Endothelial cell of umbilical vein (primary cell): ENCODE measurements around the gene COL19A1. TPM values are rescaled to one million over a fixed set of nuclear protein-coding genes. Genes with fewer than 3 reads are reported as not detected.

Source experiments
- BruUV-seq: library from RNA; stranded (reverse); fragments of 400-500 nt; replicated peaks from 2 replicates; lab custom pipeline; 2021; lab: Mats Ljungman, UMichigan
- CTCF ChIA-PET: fragments of 300-600, 350-600 bp; sonication (Branson Sonifier 250); formaldehyde crosslinking; loops from one replicate; lab custom pipeline; 2021; ENCODE audit warnings: antibody characterized with exemption, inconsistent platforms; lab: Charles Lee
- POLR2A ChIA-PET: fragments of 300-600, 350-600 bp; sonication (Branson Sonifier 250); formaldehyde crosslinking; loops from one replicate; lab custom pipeline; 2021; ENCODE audit warnings: antibody characterized with exemption, inconsistent platforms; lab: Charles Lee
- DNase-seq: peaks from one replicate; pipeline ENCODE4 v3.0.0-alpha.2; 2011; ENCODE audit warnings: low read depth, low spot score
- FAIRE-seq: peaks from 2 replicates; lab custom pipeline; 2011; peaks lifted over from hg19 to GRCh38; lab: Jason Lieb, UNC
- H2AFZ ChIP-seq: 2 replicates; pipeline ENCODE4 v1.6.0; 2012; ENCODE audit warnings: low read depth, low read length, control low read depth, inconsistent platforms
- H3K27ac ChIP-seq: 2 replicates; pipeline ENCODE4 v1.5.1; 2011; ENCODE audit warnings: low read depth, mild to moderate bottlenecking, control low read depth, low read length, moderate library complexity; ENCODE audit not compliant: insufficient read depth
- H3K27me3 ChIP-seq, 2 experiments: 2 replicates each; pipeline versions ENCODE4 v1.6.0 to v1.6.1; 2011; ENCODE audit warnings: low read length in 2 of 2, mixed read lengths in 1 of 2; ENCODE audit not compliant: control insufficient read depth in 2 of 2, insufficient read depth in 2 of 2
- H3K36me3 ChIP-seq, 2 experiments: 2 replicates in 1 of 2; 3 replicates in 1 of 2; pipeline ENCODE4 v1.5.1; 2011; ENCODE audit warnings: low read length in 2 of 2, mild to moderate bottlenecking in 1 of 2, moderate library complexity in 1 of 2; ENCODE audit not compliant: control insufficient read depth in 2 of 2, insufficient read depth in 2 of 2; ENCODE audit errors: extremely low read depth in 1 of 2
- H3K4me1 ChIP-seq: 3 replicates; pipeline ENCODE4 v1.5.1; 2011; ENCODE audit warnings: mild to moderate bottlenecking, low read length; ENCODE audit not compliant: control insufficient read depth, insufficient read depth; ENCODE audit errors: extremely low read depth
- H3K4me2 ChIP-seq: 2 replicates; pipeline ENCODE4 v1.6.1; 2011; ENCODE audit warnings: low read length, control low read depth, mixed read lengths; ENCODE audit not compliant: insufficient read depth
- H3K4me3 ChIP-seq, 3 experiments: fragments of 200-600 bp in 1 of 3; sonication (generic), shearing (Covaris generic) in 1 of 3; replicated peaks in 1 of 3; 2 replicates each; pipeline ENCODE4 v1.5.1; 2011 to 2016; ENCODE audit warnings: control low read depth in 3 of 3, low read length in 3 of 3, mild to moderate bottlenecking in 2 of 3, inconsistent platforms in 1 of 3, low read depth in 1 of 3, moderate library complexity in 1 of 3; ENCODE audit not compliant: insufficient read depth in 1 of 3
- H3K79me2 ChIP-seq: 2 replicates; pipeline ENCODE4 v1.6.0; 2012; ENCODE audit warnings: low read length, inconsistent platforms; ENCODE audit not compliant: control insufficient read depth, insufficient read depth
- H3K9ac ChIP-seq: replicated peaks from 2 replicates; pipeline ENCODE3; 2011; ENCODE audit warnings: low read length, control low read depth; ENCODE audit not compliant: insufficient read depth; ENCODE audit errors: extremely low read depth
- H3K9me1 ChIP-seq: replicated peaks from 3 replicates; pipeline ENCODE4 v1.6.0; 2011; ENCODE audit warnings: mild to moderate bottlenecking, low read length; ENCODE audit not compliant: control insufficient read depth, insufficient read depth; ENCODE audit errors: extremely low read depth
- H3K9me3 ChIP-seq: replicated peaks from 2 replicates; pipeline ENCODE4 v1.5.1; 2012; ENCODE audit warnings: low read length, inconsistent platforms; ENCODE audit not compliant: control insufficient read depth, insufficient read depth
- H4K20me1 ChIP-seq: replicated peaks from 2 replicates; pipeline ENCODE3; 2011; ENCODE audit warnings: mild to moderate bottlenecking, low read length; ENCODE audit not compliant: control insufficient read depth, insufficient read depth; ENCODE audit errors: extremely low read depth
- EZH2 ChIP-seq: IDR thresholded peaks from 2 replicates; pipeline ENCODE4 v1.6.1; 2012; ENCODE audit warnings: borderline replicate concordance, low read depth, mild to moderate bottlenecking, moderate library complexity, low read length, inconsistent platforms; ENCODE audit not compliant: severe bottlenecking
- FOS ChIP-seq: IDR thresholded peaks from 2 replicates; pipeline ENCODE4 v1.6.1; 2011; ENCODE audit warnings: mild to moderate bottlenecking, low read length, moderate library complexity, borderline replicate concordance; ENCODE audit not compliant: insufficient read depth
- GATA2 ChIP-seq: IDR thresholded peaks from 2 replicates; pipeline ENCODE4 v1.7.0; 2011; ENCODE audit warnings: low read depth, mild to moderate bottlenecking, moderate library complexity, mixed read lengths, low read length; ENCODE audit not compliant: insufficient read length, insufficient read depth
- JUN ChIP-seq: IDR thresholded peaks from 2 replicates; pipeline ENCODE4 v1.6.1; 2011; ENCODE audit warnings: borderline replicate concordance, low read depth; ENCODE audit not compliant: insufficient read length, insufficient read depth
- MAX ChIP-seq: IDR thresholded peaks from 2 replicates; pipeline ENCODE4 v1.6.1; 2011; ENCODE audit not compliant: insufficient read depth, insufficient read length
- MYC ChIP-seq: IDR thresholded peaks from one replicate; pipeline ENCODE4 v1.6.1; 2011; ENCODE audit warnings: mild to moderate bottlenecking, low read depth, low read length
- POLR2A ChIP-seq: IDR thresholded peaks from 2 replicates; pipeline ENCODE4 v1.6.1; 2012; ENCODE audit warnings: low read depth, mild to moderate bottlenecking, control low read depth, low read length
- POLR2AphosphoS5 ChIP-seq: IDR thresholded peaks from 2 replicates; pipeline ENCODE4 v1.6.1; 2012; ENCODE audit warnings: low read depth, mild to moderate bottlenecking, control low read depth, low read length, moderate library complexity; ENCODE audit not compliant: insufficient read depth
- dilution Hi-C: fragments of 300-500 bp; cut with MboI; formaldehyde crosslinking; loops from one replicate; pipeline ENCODE4 v1.15.0; 2019; ENCODE audit warnings: low sequenced_read_pairs; ENCODE audit not compliant: extremely low pct_ligation_motif_present
- intact Hi-C: fragments of 100-400 bp; cut with micrococcal nuclease; formaldehyde crosslinking; loops from one replicate; pipeline ENCODE4 v1.10.0; 2022
- polyA plus RNA-seq, 4 experiments: library from polyadenylated mRNA; depleted of rRNA in 3 of 4; stranded (reverse) in 3 of 4; unstranded in 1 of 4; fragments of >200 nt; gene quantifications; 2 replicates each; pipeline versions ENCODE4 v1.2.1 to v1.2.3, GENCODE V29; 2011 to 2012; ENCODE audit warnings: missing spikeins in 1 of 4
- total RNA-seq: library from RNA; stranded (reverse); gene quantifications from 2 replicates; pipeline ENCODE4 v1.2.3, GENCODE V29; 2021
- TF ChIP-seq, protein P1 (sequence below), 2 donors: IDR thresholded peaks; 1 replicate in 1 of 2; 2 replicates in 1 of 2; pipeline ENCODE4 v1.5.1; 2011; ENCODE audit warnings: low read length in 2 of 2, mild to moderate bottlenecking in 2 of 2, moderate library complexity in 2 of 2, control low read depth in 1 of 2, inconsistent platforms in 1 of 2, low read depth in 1 of 2; ENCODE audit not compliant: insufficient read depth in 1 of 2; ENCODE audit errors: extremely low read depth in 1 of 2

COL19A1 gene
- total and polyA plus RNA-seq, 2 donors (not counting 3 experiments of a cell fraction or from before 2014, with no cell fraction given): not detected

DNA sequence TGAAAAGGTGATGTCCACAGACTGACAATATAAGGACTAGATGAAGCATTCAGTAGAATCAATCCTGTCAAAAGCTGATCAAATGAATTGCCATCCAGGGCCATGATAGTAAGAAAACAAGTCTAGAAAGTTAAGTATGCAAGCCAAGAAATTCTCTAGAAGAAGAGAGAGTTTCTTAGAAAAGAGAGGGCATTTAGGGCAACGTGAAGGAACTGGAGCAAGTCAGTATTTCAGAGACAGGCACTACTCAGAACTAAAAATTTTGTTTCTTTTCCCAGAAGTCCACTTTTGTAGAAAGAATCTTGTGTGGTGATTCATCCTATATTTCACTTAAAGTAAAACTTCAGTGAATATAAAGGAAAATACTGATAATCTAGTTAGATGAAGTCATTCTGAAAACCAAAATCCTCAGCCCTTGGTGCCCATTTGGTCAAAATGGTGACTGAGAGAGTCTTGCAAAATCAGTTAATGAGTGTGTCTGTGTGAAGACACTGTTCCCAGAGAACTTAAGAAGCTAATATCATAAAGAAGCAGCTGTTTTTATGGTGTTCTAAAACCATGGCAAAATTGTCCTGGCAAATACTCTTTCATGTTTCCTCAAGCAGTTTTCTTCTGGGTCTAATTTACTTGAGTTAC is 82.2 kb downstream of the COL19A1 start:
- TF ChIP-seq MYC (no peak), POLR2AphosphoS5 (no peak), JUN (no peak), FOS (no peak), MAX (no peak), EZH2 (no peak), POLR2A (no peak), GATA2 (no peak)
- TF ChIP-seq, protein P1, sequence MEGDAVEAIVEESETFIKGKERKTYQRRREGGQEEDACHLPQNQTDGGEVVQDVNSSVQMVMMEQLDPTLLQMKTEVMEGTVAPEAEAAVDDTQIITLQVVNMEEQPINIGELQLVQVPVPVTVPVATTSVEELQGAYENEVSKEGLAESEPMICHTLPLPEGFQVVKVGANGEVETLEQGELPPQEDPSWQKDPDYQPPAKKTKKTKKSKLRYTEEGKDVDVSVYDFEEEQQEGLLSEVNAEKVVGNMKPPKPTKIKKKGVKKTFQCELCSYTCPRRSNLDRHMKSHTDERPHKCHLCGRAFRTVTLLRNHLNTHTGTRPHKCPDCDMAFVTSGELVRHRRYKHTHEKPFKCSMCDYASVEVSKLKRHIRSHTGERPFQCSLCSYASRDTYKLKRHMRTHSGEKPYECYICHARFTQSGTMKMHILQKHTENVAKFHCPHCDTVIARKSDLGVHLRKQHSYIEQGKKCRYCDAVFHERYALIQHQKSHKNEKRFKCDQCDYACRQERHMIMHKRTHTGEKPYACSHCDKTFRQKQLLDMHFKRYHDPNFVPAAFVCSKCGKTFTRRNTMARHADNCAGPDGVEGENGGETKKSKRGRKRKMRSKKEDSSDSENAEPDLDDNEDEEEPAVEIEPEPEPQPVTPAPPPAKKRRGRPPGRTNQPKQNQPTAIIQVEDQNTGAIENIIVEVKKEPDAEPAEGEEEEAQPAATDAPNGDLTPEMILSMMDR (IDR thresholded peaks at IDR 0.05; ENCODE audit: extremely low read depth in 1 of 2, insufficient read depth in 1 of 2, low read depth in 1 of 2, low read length in 2 of 2): no peak
- dilution Hi-C loops (no loop called here), intact Hi-C loops (no loop called here)
- Histone ChIP-seq H3K79me2 (no peaks in the 10 kb centered on the region), H3K36me3 (no peaks in the 10 kb centered on the region), H3K4me3 (no peak overlapping the region), H3K9me1 (no peaks in the 10 kb centered on the region), H3K4me2 (no peak overlapping the region), H3K4me1 (no peaks in the 10 kb centered on the region), H2AFZ (no peak overlapping the region), H3K27ac (no peak overlapping the region), H4K20me1 (no peaks in the 10 kb centered on the region), H3K27me3 (no peaks in the 10 kb centered on the region), H3K9ac (no peak overlapping the region), H3K9me3 (no peaks in the 10 kb centered on the region)
- BruUV-seq: no TSS peak
- FAIRE-seq (no peak), DNase-seq (no peak)
- ChIA-PET POLR2A (no interaction called here), CTCF (no interaction called here)
